T-helper 1 cell treated with Interleukin-12 subunit alpha and Interleukin-12 subunit beta and Interleukin-4 antibody, amounts not matched to agents 30 μg/mL and 1 μg/mL, for 36 hours (primary cell): Measurements from ENCODE around the gene ZPR1.

ENCODE experiments used
- H3K27ac Mint-ChIP-seq: one replicate; pipeline ENCODE4 v1.8.0; 2021; ENCODE audit warnings: mild to moderate bottlenecking, mixed read lengths
- H3K27me3 Mint-ChIP-seq: one replicate; pipeline ENCODE4 v1.8.0; 2021; ENCODE audit warnings: low read depth, mixed read lengths
- H3K36me3 Mint-ChIP-seq: one replicate; pipeline ENCODE4 v1.8.0; 2021; ENCODE audit warnings: low read depth, mixed read lengths
- H3K4me1 Mint-ChIP-seq: one replicate; pipeline ENCODE4 v1.8.0; 2021; ENCODE audit warnings: low read depth, mixed read lengths
- H3K4me3 Mint-ChIP-seq: one replicate; pipeline ENCODE4 v1.8.0; 2021; ENCODE audit warnings: mild to moderate bottlenecking, moderate library complexity, mixed read lengths
- H3K9me3 Mint-ChIP-seq: one replicate; pipeline ENCODE4 v1.8.0; 2021; ENCODE audit warnings: mixed read lengths

The ZPR1 gene

DNA sequence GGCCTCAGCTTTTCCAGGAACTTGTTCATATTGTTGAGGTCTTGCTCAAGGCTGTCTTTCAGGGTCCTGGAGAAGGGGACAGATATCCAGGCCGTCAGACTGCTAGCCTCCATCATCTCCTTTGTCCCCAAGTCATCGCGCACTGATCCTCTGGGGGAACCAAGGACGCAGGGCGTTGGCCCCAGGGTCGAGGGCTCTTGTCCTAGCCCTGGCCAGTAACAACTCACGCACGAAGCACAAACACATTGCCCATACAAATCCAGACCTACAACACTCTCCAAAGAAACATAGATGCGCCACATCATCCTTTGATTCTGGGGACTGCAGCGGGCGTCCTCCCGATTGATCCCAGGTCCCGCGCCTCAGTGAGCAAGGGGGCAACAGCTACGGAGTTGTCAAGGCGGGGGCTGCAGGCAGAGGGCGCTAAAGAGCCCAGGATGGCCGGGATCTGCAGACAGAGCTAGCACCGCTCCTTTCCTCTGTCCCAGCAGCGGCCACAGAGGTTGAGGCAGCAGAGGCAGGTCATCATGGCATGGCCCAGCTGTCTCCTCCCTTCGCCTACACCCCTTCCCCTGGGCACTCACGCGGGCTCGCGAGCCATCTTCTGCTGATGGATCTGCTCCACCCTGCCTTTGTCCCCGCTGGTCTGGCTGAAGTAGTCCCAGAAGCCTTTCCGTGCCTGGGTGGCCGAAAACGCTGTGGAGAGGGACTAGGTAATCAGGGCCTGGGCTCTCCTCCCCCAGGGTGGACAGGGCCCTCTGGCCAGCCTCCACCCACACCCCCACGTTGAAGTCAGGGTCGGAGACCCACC, 3.4 kb upstream of the ZPR1 start:
- H3K4me1 Mint-ChIP-seq = peaks cover 20% of the 10 kb centered on the region
- peaks cover 12% of the 10 kb centered on the region for H3K36me3 Mint-ChIP-seq
- no peaks in the 10 kb centered on the region for H3K9me3 Mint-ChIP-seq
- no peak overlapping the region for H3K27ac Mint-ChIP-seq
- H3K4me3 Mint-ChIP-seq = no peak overlapping the region
- H3K27me3 Mint-ChIP-seq = peaks cover 7% of the 10 kb centered on the region

DNA sequence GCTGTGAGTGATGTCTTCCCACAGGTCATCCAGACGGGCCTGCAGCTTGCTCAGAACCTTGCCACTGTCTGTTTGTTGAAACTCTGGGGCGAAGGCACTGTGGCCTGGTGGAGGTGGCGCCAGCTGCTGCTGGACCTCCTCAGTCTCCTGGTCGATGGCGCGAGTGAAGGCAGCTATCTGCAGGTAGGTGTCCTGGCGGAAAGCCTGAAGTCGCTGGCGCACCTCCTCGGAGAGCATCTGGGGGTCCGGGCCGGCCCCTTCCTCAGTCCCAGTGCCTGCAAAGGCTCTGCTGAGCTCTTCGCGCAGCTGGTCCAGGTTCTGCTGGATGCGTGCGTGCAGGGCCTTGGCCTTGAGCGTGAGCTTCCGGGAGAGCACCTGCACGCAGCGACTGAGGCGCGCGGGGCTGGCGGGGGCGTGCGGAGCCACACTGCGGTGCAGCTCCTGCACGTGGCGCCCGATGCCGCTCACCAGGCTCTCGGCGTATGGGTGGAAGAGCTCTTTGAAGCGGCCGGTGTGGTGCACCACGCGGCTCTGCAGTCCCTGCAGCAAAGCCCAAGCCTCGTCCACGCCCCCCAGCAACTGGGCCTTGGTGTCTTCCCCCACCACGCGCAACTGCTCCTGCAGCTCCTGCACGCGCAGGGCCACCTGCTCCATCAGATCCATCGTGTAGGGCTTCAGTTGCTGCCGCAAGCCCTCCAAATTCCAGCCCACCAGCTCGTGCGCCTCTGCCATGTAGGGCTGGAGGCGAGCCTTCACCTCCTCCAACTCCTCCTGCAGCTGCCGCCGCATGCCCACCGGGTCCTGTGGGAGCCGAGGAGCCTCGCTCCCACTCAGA, 2.6 kb upstream of the ZPR1 start:
- no peak overlapping the region for H3K27ac Mint-ChIP-seq
- peaks cover 4% of the 10 kb centered on the region for H3K27me3 Mint-ChIP-seq
- peaks cover 26% of the 10 kb centered on the region for H3K4me1 Mint-ChIP-seq
- H3K36me3 Mint-ChIP-seq = peaks cover 18% of the 10 kb centered on the region
- H3K9me3 Mint-ChIP-seq = no peaks in the 10 kb centered on the region
- H3K4me3 Mint-ChIP-seq = no peak overlapping the region

DNA sequence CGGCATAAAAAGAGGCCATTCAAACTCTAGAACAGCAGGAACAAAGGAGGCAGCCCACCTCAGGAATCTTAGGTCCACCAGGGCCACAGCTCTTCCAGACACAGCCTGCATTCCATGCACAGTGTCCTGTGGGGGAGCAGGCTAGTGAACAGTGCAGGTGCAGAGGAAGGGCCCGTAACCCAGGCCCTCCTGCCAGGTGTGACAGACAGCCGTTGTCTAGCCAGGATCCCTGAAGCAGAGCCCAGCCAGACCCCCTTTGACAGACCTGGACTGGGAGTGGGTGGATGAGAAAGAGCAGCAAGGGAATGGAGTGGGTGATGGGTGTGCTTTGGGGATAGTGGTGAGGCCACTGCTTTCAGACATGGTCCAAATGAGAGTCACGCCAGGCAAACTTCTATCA, 1.2 kb upstream of the ZPR1 start:
- Mint-ChIP-seq H3K27ac (peak overlapping the region; percentile 86), H3K4me1 (peaks cover 33% of the 10 kb centered on the region), H3K36me3 (peaks cover 32% of the 10 kb centered on the region), H3K27me3 (peaks cover 4% of the 10 kb centered on the region), H3K9me3 (no peaks in the 10 kb centered on the region), H3K4me3 (no peak overlapping the region)

DNA sequence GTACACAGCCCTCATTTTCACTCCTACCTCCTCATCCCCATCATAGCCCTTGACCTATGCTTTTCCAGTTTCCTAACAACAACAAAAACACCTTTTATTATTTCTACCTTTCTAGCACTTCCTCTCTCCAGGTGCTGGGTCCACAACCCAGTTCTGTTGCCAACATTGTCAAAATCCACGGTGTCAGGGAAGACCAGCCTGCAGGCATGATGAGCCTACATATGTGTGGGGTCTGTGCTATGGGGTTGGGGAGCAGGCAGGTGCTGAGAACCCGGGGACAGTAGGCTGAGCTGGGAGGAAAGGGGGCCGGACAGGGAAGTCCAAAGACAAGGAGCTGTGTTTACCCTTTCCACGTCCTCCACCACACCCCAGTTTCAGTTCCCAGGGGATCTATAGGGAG, 711 bp upstream of the ZPR1 start:
- Mint-ChIP-seq H3K27me3 (peaks cover 4% of the 10 kb centered on the region), H3K36me3 (peaks cover 34% of the 10 kb centered on the region), H3K4me1 (peaks cover 33% of the 10 kb centered on the region), H3K9me3 (no peaks in the 10 kb centered on the region), H3K27ac (peak overlapping the region; percentile 86), H3K4me3 (peak overlapping the region; percentile 86)

DNA sequence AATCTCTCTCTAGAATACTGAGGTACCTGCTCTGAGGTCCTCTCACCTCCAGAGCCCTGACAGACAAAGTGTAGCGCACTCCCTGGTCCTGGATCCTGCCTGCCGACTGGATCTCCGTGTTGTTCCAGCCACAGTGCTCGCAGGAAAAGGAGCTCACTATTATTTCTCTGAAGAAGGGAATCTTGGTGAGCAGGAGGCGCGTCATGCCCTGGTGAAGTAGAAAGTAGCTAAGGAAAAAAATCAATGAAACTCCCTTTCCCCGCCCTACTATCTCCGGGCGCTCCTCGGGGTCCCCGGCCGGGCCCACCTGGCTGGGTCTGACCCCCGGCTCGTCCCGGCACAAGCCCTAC, 412 bp downstream of the ZPR1 start:
- H3K27me3 Mint-ChIP-seq = peaks cover 4% of the 10 kb centered on the region
- H3K4me1 Mint-ChIP-seq = peaks cover 41% of the 10 kb centered on the region
- H3K9me3 Mint-ChIP-seq = no peaks in the 10 kb centered on the region
- peak overlapping the region; percentile 89 for H3K4me3 Mint-ChIP-seq
- H3K27ac Mint-ChIP-seq = peak overlapping the region; percentile 83
- H3K36me3 Mint-ChIP-seq = peaks cover 44% of the 10 kb centered on the region

DNA sequence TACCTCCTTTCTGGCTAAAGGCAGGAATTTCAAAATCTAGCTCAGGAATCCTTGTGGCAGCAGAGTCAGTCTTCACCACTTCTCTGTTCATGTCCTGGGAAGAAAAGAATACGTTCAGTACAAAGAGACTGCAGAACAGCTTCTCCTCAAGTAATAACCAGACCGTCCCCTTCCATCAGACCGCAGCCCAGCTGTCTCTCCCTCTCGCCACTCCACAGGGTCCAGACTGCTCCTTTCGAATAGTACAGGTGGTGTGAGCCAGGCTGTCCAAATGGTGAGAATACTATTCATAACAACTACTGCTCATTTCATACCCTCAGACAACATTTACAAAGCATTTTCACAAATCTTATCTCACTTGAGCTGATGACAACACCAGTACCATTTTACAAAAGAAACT, 857 bp downstream of the ZPR1 start:
- Mint-ChIP-seq H3K9me3 (no peaks in the 10 kb centered on the region), H3K4me1 (peaks cover 45% of the 10 kb centered on the region), H3K4me3 (peak overlapping the region; percentile 89), H3K27ac (peak overlapping the region; percentile 83), H3K36me3 (peaks cover 48% of the 10 kb centered on the region), H3K27me3 (peaks cover 4% of the 10 kb centered on the region)

DNA sequence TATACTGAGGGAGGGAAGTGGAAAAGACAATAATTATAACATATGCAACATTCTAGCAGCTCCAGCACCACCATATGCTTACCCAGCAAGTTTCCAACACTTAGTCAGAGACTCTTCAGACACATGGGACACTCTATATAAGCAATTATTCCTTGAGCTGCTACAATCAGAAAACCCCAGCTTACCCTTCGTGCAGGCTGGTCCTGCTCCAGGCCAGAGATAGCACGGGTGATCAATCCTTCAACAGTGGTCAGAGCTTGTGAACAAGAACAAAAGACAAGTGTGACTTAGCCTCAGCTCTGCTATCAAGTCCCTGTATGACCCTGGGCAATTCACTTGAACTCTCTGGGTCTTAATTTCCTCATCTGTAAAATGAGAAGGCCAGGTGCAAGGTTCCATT, 1.5 kb downstream of the ZPR1 start:
- Mint-ChIP-seq H3K36me3 (peaks cover 53% of the 10 kb centered on the region), H3K27ac (peak overlapping the region; percentile 83), H3K4me1 (peaks cover 47% of the 10 kb centered on the region), H3K4me3 (peak overlapping the region; percentile 89), H3K9me3 (no peaks in the 10 kb centered on the region), H3K27me3 (peaks cover 4% of the 10 kb centered on the region)

DNA sequence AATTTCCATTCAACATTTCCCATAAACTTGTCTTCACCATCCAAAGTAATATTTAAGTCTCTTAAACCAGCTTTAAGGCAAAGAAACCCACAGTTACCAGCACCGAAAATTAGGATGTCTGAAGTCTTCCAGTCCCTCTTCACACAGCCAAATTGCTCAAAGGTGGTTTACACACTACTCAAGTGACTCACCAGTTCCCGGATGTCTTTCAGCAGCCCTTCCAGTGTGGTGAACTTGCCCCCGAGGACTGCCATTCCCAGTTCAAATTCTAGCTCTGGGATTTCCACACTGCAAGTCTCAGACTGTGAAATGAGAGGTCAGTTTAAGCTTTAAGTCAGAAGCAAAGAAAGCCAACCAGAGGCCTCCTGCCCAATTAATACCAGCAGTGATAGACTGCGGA, 5.1 kb downstream of the ZPR1 start:
- Mint-ChIP-seq H3K4me3 (peak overlapping the region; percentile 4), H3K36me3 (peaks cover 82% of the 10 kb centered on the region), H3K9me3 (no peaks in the 10 kb centered on the region), H3K4me1 (peaks cover 59% of the 10 kb centered on the region), H3K27me3 (no peaks in the 10 kb centered on the region), H3K27ac (peak overlapping the region; percentile 45)

DNA sequence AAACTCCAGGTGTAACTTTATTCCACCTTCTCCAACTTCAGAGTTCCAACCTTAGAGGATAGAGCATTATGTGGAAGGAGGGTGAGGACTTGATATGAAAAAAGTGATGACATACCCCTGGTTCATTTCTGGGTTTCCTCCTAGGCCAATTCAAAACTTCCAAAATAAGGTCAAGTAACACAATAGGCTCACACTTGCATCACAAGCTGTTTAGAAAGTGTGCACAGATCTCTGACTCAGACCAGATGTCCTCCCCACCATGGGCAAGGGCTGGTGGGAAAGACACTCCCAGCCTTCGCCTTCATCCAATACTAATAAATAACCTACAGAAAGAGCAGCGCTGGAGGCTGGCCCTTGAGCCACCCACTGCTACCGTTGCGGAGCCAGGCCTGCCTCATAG, 9.3 kb downstream of the ZPR1 start:
- H3K9me3 Mint-ChIP-seq = no peaks in the 10 kb centered on the region
- peaks cover 64% of the 10 kb centered on the region for H3K36me3 Mint-ChIP-seq
- no peak overlapping the region for H3K4me3 Mint-ChIP-seq
- peaks cover 52% of the 10 kb centered on the region for H3K4me1 Mint-ChIP-seq
- no peaks in the 10 kb centered on the region for H3K27me3 Mint-ChIP-seq
- no peak overlapping the region for H3K27ac Mint-ChIP-seq

DNA sequence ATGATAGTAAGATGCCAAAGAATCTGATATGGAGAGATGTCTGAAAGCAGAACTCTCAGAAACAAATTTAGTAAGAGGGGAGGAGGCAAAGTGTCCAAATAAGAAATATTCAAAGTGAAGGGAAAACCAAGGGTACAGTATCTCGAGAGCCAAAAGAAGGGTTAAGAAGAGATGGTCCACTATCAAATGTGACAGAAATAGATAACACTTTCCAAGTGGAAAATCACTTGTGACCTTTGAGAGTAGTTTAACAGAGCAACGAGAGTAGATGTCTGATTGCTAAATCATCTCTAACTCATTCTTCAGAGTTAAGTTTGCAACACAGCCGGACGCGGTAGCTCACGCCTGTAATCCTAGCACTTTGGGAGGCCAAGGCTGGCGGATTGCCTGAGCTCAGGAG, 10.8 kb downstream of the ZPR1 start:
- no peak overlapping the region for H3K27ac Mint-ChIP-seq
- H3K4me1 Mint-ChIP-seq = peaks cover 45% of the 10 kb centered on the region
- peaks cover 50% of the 10 kb centered on the region for H3K36me3 Mint-ChIP-seq
- H3K9me3 Mint-ChIP-seq = no peaks in the 10 kb centered on the region
- H3K27me3 Mint-ChIP-seq = no peaks in the 10 kb centered on the region
- H3K4me3 Mint-ChIP-seq = no peak overlapping the region

DNA sequence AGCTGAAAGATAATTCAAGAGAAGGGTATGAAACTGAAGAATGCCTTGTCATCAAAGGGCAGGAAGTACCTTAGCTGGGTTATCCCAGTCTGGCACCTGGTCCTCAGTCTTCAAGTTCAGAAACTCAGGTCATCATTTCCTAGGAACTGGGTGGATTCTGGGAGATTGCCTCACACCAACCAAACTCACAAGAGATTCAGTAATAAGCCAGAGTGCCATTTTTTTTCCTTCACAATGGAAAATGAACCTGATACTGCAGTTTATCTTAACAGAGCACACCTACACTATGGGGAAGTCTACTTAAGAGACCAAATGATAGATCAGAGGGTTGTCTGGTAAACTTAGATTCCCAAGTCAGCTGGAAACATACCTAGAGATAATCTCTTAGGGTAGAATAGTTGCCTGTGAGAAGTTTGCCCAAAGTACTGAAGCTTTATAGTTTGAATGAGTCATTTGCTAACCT, 11.3 kb downstream of the ZPR1 start:
- Mint-ChIP-seq H3K27me3 (no peaks in the 10 kb centered on the region), H3K27ac (no peak overlapping the region), H3K36me3 (peaks cover 47% of the 10 kb centered on the region), H3K4me3 (no peak overlapping the region), H3K9me3 (no peaks in the 10 kb centered on the region), H3K4me1 (peaks cover 49% of the 10 kb centered on the region)

DNA sequence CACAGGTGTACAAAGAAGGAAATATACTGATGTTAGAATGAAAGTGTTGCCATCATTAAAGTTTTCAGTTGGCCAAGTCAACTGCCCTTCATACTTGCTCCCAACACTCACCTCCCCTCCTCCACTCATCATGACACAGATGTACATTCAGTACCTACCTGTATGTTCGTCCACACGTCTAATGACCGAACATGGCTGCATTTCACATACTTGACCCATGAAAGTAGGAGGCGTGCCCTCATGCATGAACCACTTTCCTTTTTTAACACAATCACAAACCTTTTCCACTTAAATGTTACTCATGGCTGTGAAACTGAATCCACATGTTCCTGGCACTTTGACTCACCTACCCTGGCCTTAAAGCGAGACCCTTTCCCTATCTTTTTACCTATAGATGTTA, 11.8 kb downstream of the ZPR1 start:
- H3K4me1 Mint-ChIP-seq = peaks cover 50% of the 10 kb centered on the region
- H3K4me3 Mint-ChIP-seq = no peak overlapping the region
- H3K27ac Mint-ChIP-seq = peak overlapping the region; percentile 17
- H3K9me3 Mint-ChIP-seq = no peaks in the 10 kb centered on the region
- H3K36me3 Mint-ChIP-seq = peaks cover 42% of the 10 kb centered on the region
- H3K27me3 Mint-ChIP-seq = no peaks in the 10 kb centered on the region

DNA sequence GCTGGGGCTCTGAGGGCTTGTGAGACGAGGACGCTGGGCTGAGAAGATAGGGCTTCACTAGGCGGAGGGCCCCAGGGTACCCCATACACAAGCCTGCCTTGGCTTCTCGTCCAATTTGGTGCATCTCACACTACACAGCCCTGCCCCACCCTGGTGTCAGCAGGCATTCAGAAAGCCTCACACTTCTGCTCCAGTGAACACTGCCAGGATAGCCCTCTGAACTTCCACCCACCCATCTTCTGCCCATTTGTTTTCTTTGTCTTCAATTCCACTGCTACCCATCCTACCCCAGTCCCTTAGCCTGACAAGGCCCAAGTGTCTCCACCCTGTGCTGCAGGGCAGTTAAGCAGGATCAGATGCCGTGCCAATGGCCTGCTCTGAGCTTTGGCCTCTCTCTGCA, 13.2 kb downstream of the ZPR1 start:
- peaks cover 51% of the 10 kb centered on the region for H3K4me1 Mint-ChIP-seq
- peaks cover 38% of the 10 kb centered on the region for H3K36me3 Mint-ChIP-seq
- peak overlapping the region; percentile 27 for H3K27ac Mint-ChIP-seq

DNA sequence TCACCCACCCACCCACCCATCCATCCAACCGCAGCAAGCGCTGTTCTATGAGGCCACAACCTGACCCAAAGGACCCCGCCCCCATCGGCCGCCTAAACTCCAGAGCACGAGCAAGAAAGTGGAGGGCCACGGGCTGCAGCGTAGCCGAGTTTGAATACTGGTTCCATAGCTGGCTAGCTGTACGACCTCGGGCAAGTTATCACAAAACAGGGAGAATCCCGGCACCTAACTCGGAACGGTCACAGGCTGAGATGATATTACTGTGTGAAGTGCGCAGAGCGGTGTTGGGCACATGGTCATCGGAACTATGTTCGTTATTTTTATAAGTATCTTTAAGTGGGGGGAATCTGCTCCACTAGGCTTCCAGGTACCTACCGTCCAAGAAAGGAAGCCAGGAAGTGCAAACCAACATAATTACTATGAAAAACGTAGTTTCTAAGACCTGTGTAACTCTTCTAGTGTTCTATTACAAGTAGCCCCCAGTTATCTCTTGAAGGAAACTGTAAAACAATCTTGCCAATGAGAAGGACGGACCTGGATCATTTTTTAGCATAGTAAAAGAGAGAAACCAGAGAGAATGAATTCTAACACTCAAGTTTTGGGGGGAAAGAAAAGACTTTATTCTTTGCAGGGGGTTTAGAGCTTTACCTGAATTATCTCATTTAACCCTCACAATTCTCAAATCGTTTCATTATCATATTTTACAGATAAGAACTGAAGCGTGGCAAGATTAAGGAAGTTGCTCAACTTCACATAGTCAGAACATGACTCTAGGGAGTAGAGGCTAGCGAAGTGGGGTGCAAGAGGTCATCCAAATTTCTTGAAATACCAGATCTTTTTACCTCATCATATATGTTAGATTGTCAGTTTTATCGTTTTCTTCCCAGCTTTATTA, 14.4 kb downstream of the ZPR1 start:
- Mint-ChIP-seq H3K27ac (peak overlapping the region; percentile 97), H3K27me3 (no peaks in the 10 kb centered on the region), H3K36me3 (peaks cover 34% of the 10 kb centered on the region), H3K4me1 (peaks cover 43% of the 10 kb centered on the region), H3K9me3 (no peaks in the 10 kb centered on the region), H3K4me3 (peak overlapping the region; percentile 98)

More for the DNA sequence above, 13.2 kb downstream of the ZPR1 start:
- Mint-ChIP-seq H3K9me3 (no peaks in the 10 kb centered on the region), H3K27me3 (no peaks in the 10 kb centered on the region), H3K4me3 (no peak overlapping the region)
